A673 (cell line): Measurements from ENCODE around the gene CENPU. TPM values are rescaled to one million over a fixed set of nuclear protein-coding genes. Genes with fewer than 3 reads are reported as not detected.
A peak's percentile ranks its signal among the peaks of the same experiment; 100 is the strongest.

ENCODE experiments used
- BruUV-seq: library from RNA; stranded (reverse); fragments of 400-500 nt; replicated peaks from 2 replicates; lab custom pipeline; 2021; lab: Mats Ljungman, UMichigan
- CTCF ChIA-PET: fragments of 300-600 bp; sonication (Branson Sonifier 250); formaldehyde crosslinking; loops from one replicate; lab custom pipeline; 2022; ENCODE audit warnings: antibody characterized with exemption; lab: Charles Lee
- POLR2A ChIA-PET: fragments of 300-600 bp; sonication (Branson Sonifier 250); formaldehyde crosslinking; loops from one replicate; lab custom pipeline; 2022; ENCODE audit warnings: antibody characterized with exemption; ENCODE audit not compliant: low non-redundant PET; lab: Charles Lee
- DNase-seq: peaks from one replicate; pipeline ENCODE4 v3.0.0-alpha.2; 2015; ENCODE audit warnings: low spot score
- H3K27ac ChIP-seq: fragments of 200-600 bp; sonication (generic); 2 replicates; pipeline ENCODE4 v1.5.1; 2016; ENCODE audit warnings: mixed run types, low read depth, mild to moderate bottlenecking, mixed read lengths, antibody characterized with exemption, low read length; ENCODE audit not compliant: poor library complexity, severe bottlenecking
- H3K27me3 ChIP-seq: fragments of 200-600 bp; sonication (generic); replicated peaks from 2 replicates; pipeline ENCODE4 v1.6.1; 2017; ENCODE audit warnings: mixed run types, low read depth, mild to moderate bottlenecking, mixed read lengths, antibody characterized with exemption, low read length; ENCODE audit not compliant: insufficient read depth, poor library complexity
- H3K36me3 ChIP-seq: fragments of 200-600 bp; sonication (generic); 2 replicates; pipeline ENCODE4 v1.6.1; 2016; ENCODE audit warnings: mixed run types, mild to moderate bottlenecking, mixed read lengths, antibody characterized with exemption, low read length; ENCODE audit not compliant: insufficient read depth, poor library complexity, severe bottlenecking
- H3K4me1 ChIP-seq: fragments of 200-600 bp; sonication (generic); 2 replicates; pipeline ENCODE4 v1.6.1; 2017; ENCODE audit warnings: mixed run types, mild to moderate bottlenecking, mixed read lengths, antibody characterized with exemption, low read length; ENCODE audit not compliant: insufficient read depth, poor library complexity, severe bottlenecking
- H3K4me3 ChIP-seq: fragments of 200-600 bp; sonication (generic); 2 replicates; pipeline ENCODE4 v1.5.1; 2016; ENCODE audit warnings: low read depth, mixed run types, mild to moderate bottlenecking, mixed read lengths, low read length; ENCODE audit not compliant: poor library complexity, severe bottlenecking
- H3K9me3 ChIP-seq: fragments of 200-600 bp; sonication (generic); 2 replicates; pipeline ENCODE4 v1.6.1; 2016; ENCODE audit warnings: mixed run types, low read depth, mild to moderate bottlenecking, mixed read lengths, antibody characterized with exemption, low read length; ENCODE audit not compliant: poor library complexity, severe bottlenecking
- EZH2 ChIP-seq: fragments of 200-600 bp; sonication (generic); IDR thresholded peaks from 2 replicates; pipeline ENCODE4 v1.6.1; 2017; ENCODE audit warnings: borderline replicate concordance, low read depth, mild to moderate bottlenecking, mixed read lengths, antibody characterized with exemption, low read length; ENCODE audit not compliant: poor library complexity, severe bottlenecking
- intact Hi-C: fragments of 100-400 bp; cut with micrococcal nuclease; formaldehyde crosslinking; loops from one replicate; pipeline ENCODE4 v1.10.0; 2022; ENCODE audit not compliant: unreplicated experiment
- total RNA-seq: library from RNA; stranded (reverse); gene quantifications from 2 replicates; pipeline ENCODE4 v1.2.3, GENCODE V29; 2021
- TF ChIP-seq, protein P1 (sequence below): fragments of 300-800, 200-600 bp; sonication (generic); conservative IDR thresholded peaks from 2 replicates; pipeline ENCODE4 v1.5.1; 2017; ENCODE audit warnings: low read depth, mild to moderate bottlenecking, antibody characterized with exemption, low read length, moderate library complexity, mixed read lengths

The CENPU gene
- total RNA-seq, 1 experiment from 2014 or later = 87.3 TPM

DNA sequence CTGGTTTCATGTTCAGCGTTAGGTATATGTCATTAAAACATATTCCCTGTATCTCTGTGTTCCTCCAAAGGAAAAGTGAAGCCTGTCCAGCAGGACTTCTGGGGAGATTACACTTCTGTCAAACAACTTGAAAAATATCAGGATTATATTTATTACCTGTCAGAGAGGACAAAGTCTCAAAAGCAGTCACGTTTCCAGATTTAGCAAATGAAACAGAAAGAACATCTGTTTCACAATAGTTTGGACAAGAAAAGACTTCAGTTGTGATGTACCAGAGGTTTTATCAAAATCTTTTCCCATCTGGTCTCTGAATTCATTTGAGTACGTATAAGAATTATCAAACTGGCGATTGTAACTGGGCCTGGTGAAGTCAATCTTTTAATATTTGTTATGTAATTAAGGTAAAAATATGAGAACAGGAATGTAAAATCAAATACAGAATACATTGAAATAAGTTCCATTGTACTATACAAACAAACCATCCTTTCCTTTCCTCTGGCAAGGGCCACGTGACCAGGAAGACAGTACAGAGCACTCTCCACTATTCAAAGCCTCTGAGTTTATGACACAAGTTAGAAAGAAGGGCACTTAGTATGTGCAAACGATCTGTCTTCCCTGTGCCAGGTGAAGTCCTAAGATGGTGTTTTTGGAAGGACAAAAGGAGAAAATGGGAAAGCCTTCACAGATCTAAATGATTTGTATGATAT, 87.8 kb downstream of the CENPU start:
- no peaks in the 10 kb centered on the region for H3K9me3 ChIP-seq
- POLR2A ChIA-PET = no interaction called here
- TF ChIP-seq EZH2 = no peak
- TF ChIP-seq, protein P1, sequence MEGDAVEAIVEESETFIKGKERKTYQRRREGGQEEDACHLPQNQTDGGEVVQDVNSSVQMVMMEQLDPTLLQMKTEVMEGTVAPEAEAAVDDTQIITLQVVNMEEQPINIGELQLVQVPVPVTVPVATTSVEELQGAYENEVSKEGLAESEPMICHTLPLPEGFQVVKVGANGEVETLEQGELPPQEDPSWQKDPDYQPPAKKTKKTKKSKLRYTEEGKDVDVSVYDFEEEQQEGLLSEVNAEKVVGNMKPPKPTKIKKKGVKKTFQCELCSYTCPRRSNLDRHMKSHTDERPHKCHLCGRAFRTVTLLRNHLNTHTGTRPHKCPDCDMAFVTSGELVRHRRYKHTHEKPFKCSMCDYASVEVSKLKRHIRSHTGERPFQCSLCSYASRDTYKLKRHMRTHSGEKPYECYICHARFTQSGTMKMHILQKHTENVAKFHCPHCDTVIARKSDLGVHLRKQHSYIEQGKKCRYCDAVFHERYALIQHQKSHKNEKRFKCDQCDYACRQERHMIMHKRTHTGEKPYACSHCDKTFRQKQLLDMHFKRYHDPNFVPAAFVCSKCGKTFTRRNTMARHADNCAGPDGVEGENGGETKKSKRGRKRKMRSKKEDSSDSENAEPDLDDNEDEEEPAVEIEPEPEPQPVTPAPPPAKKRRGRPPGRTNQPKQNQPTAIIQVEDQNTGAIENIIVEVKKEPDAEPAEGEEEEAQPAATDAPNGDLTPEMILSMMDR = no peak
- BruUV-seq = no TSS peak
- intact Hi-C loops = loop anchor here (5.0 to 10.0 kb wide), 4 partner anchors 86 to 289 kb away; partner anchors contain the start of gene CENPU
- peak overlapping the region; percentile 21 for H3K27ac ChIP-seq
- DNase-seq = no peak
- H3K4me1 ChIP-seq = peaks cover 46% of the 10 kb centered on the region
- no peaks in the 10 kb centered on the region for H3K27me3 ChIP-seq
- H3K36me3 ChIP-seq = no peaks in the 10 kb centered on the region
- no peak overlapping the region for H3K4me3 ChIP-seq
- CTCF ChIA-PET = no interaction called here

DNA sequence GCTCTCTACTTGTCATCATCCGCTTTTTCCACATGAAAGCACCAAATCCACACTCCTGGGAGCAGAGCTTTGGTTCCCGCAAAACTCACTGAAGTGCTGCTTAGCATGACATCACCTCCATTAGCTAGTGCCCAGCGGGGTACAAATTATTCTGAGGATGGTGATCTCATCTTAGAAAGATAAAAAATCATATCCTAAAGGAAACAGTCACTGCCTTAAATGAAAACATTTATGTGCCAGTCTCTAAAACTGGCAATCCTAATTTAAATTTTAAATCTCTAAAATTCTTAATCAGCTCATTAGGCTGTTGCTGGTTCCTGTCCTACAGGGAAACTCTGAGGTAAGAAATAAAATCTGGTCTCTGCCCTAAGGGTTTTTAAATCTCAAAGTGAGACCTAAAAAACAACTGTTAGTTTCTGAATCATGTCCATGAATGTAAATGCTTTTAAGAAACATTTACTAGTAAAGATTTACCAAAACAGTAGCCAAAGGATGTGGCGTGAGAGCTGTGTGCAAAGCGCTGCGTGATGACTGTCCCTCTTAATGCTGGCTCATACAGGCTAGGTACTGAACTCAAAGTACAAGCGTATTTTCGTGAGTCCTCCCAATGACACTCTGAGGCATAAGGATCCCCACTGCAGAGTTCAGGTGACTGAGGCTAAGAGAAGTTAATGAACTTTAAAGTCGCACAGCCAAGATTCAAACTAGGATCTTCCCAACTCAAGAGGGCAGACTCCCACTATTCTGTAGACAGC, 89.2 kb downstream of the CENPU start:
- CTCF ChIA-PET = no interaction called here
- Histone ChIP-seq H3K9me3 (no peaks in the 10 kb centered on the region), H3K4me3 (no peak overlapping the region), H3K27ac (peak overlapping the region; percentile 66), H3K36me3 (no peaks in the 10 kb centered on the region), H3K27me3 (no peaks in the 10 kb centered on the region), H3K4me1 (peaks cover 39% of the 10 kb centered on the region)
- POLR2A ChIA-PET = no interaction called here
- peak; percentile 83 for DNase-seq
- no TSS peak for BruUV-seq
- no peak for TF ChIP-seq EZH2
- TF ChIP-seq, protein P1 = no peak
- intact Hi-C loops = loop anchor here (5.0 to 10.0 kb wide), 4 partner anchors 88 to 287 kb away; partner anchors contain the start of gene CENPU

Other genes starting within 250 kb of the CENPU start
- gene CASP3, start 84.6 kb downstream of the CENPU start, total RNA-seq = 52.6 and 65.5 TPM in 2 replicates
- gene PRIMPOL, start 84.4 kb downstream of the CENPU start, total RNA-seq = 25.7 and 28.4 TPM in 2 replicates
- 4.8 and 5.2 TPM in 2 replicates for gene ACSL1, start 91.9 kb upstream of the CENPU start, total RNA-seq